ENCODE data around the gene MLX.

Gene MLX

GRCh38 chr17:42577140-42577531, 10.2 kb downstream of the MLX start:
- Histone ChIP-seq H3K27me3 (ENCODE audit: control insufficient read depth, low read length) (no peaks in the 10 kb centered on the region), H4K20me1 (ENCODE audit: control insufficient read depth, insufficient read depth, low read depth, low read length) (peaks cover 3% of the 10 kb centered on the region; the same call in 1 of the 2 replicates), H3K4me1 (ENCODE audit: control insufficient read depth, low read length) (peaks cover 35% of the 10 kb centered on the region), H3K4me3 (ENCODE audit: low read length) (peak overlapping the region; percentile 89), H3K27ac (ENCODE audit: low read depth, low read length) (peak overlapping the region; percentile 81), H3F3A (ENCODE audit: control insufficient read depth, insufficient read depth) (peaks cover 13% of the 10 kb centered on the region), H3K9me3 (ENCODE audit: control insufficient read depth, insufficient read depth, low read length) (no peaks in the 10 kb centered on the region), H3K4me2 (ENCODE audit: low read length) (peak overlapping the region; percentile 66), H3K79me2 (ENCODE audit: control insufficient read depth, low read length) (peaks cover 50% of the 10 kb centered on the region), H3K9me2 (replicated peaks; ENCODE audit: control insufficient read depth, low read length) (no peaks in the 10 kb centered on the region), H3K36me3 (ENCODE audit: control insufficient read depth, low read length) (peaks cover 74% of the 10 kb centered on the region)
- TF ChIP-seq EZH2phosphoT487 (IDR thresholded peaks at IDR 0.05; ENCODE audit: borderline replicate concordance, low read length): no peak
- TF ChIP-seq, protein P1, sequence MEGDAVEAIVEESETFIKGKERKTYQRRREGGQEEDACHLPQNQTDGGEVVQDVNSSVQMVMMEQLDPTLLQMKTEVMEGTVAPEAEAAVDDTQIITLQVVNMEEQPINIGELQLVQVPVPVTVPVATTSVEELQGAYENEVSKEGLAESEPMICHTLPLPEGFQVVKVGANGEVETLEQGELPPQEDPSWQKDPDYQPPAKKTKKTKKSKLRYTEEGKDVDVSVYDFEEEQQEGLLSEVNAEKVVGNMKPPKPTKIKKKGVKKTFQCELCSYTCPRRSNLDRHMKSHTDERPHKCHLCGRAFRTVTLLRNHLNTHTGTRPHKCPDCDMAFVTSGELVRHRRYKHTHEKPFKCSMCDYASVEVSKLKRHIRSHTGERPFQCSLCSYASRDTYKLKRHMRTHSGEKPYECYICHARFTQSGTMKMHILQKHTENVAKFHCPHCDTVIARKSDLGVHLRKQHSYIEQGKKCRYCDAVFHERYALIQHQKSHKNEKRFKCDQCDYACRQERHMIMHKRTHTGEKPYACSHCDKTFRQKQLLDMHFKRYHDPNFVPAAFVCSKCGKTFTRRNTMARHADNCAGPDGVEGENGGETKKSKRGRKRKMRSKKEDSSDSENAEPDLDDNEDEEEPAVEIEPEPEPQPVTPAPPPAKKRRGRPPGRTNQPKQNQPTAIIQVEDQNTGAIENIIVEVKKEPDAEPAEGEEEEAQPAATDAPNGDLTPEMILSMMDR (IDR thresholded peaks at IDR 0.05; ENCODE audit: low read depth, low read length, poor library complexity, severe bottlenecking): no peak

GRCh38 chr17:42577532-42578281, 10.8 kb downstream of the MLX start, which contains the start of gene PSMC3IP:
TSS of gene PSMC3IP (minus strand) at chr17:42577729. CDS start at chr17:42577686, 43 bp downstream.
- Histone ChIP-seq H3K9me2 (replicated peaks; ENCODE audit: control insufficient read depth, low read length) (no peaks in the 10 kb centered on the region), H3K27ac (ENCODE audit: low read depth, low read length) (peak within 1 kb of the TSS; percentile 81), H3K9me3 (ENCODE audit: control insufficient read depth, insufficient read depth, low read length) (no peaks in the 10 kb centered on the region), H3K79me2 (ENCODE audit: control insufficient read depth, low read length) (peaks cover 47% of the 10 kb centered on the region), H3K4me1 (ENCODE audit: control insufficient read depth, low read length) (peaks cover 35% of the 10 kb centered on the region), H4K20me1 (ENCODE audit: control insufficient read depth, insufficient read depth, low read depth, low read length) (peaks cover 3% of the 10 kb centered on the region; the same call in 1 of the 2 replicates), H3K27me3 (ENCODE audit: control insufficient read depth, low read length) (no peaks in the 10 kb centered on the region), H3K36me3 (ENCODE audit: control insufficient read depth, low read length) (peaks cover 76% of the 10 kb centered on the region), H3F3A (ENCODE audit: control insufficient read depth, insufficient read depth) (peaks cover 13% of the 10 kb centered on the region), H3K4me3 (ENCODE audit: low read length) (peak within 1 kb of the TSS; percentile 89), H3K4me2 (ENCODE audit: low read length) (peak within 1 kb of the TSS; percentile 66)
- TF ChIP-seq, protein P1 (IDR thresholded peaks at IDR 0.05; ENCODE audit: low read depth, low read length, poor library complexity, severe bottlenecking): peak; percentile 42
- TF ChIP-seq EZH2phosphoT487 (IDR thresholded peaks at IDR 0.05; ENCODE audit: borderline replicate concordance, low read length): no peak

DNA sequence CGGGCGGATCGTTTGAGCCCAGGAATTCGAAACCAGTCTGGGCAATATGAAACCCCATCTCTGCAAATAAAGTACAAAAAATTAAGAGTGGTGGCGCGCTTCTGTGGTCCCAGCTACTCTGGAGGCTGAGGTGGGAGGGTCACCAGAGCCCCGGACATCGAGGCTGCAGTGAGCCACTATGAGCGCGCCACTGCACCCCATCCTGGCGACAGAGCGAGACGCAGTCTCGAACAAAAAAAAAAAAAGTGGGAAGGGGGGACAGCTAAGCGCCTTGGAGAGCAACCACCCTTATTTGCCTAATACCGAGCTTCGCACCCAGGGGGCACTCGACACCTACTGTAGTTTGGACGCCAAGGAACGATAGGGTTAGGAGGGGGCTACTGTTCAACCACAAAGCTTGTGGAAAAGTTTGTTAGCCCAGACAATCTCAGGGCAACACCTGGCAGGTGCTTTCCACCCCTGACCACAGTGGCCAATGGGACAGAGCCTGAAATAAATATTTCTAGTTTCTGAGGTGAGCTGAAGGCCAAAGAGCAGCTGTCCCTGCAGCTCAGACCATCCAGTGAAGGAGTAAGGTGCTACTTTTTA, 11.5 kb downstream of the MLX start:
- Histone ChIP-seq H3K9me3 (ENCODE audit: control insufficient read depth, insufficient read depth, low read length) (no peaks in the 10 kb centered on the region), H3F3A (ENCODE audit: control insufficient read depth, insufficient read depth) (peaks cover 13% of the 10 kb centered on the region), H3K4me1 (ENCODE audit: control insufficient read depth, low read length) (peaks cover 35% of the 10 kb centered on the region), H4K20me1 (ENCODE audit: control insufficient read depth, insufficient read depth, low read depth, low read length) (peaks cover 3% of the 10 kb centered on the region; the same call in 1 of the 2 replicates), H3K9me2 (replicated peaks; ENCODE audit: control insufficient read depth, low read length) (no peaks in the 10 kb centered on the region), H3K27me3 (ENCODE audit: control insufficient read depth, low read length) (no peaks in the 10 kb centered on the region), H3K27ac (ENCODE audit: low read depth, low read length) (peak overlapping the region; percentile 81), H3K36me3 (ENCODE audit: control insufficient read depth, low read length) (peaks cover 76% of the 10 kb centered on the region), H3K4me2 (ENCODE audit: low read length) (peak overlapping the region; percentile 66), H3K79me2 (ENCODE audit: control insufficient read depth, low read length) (peaks cover 41% of the 10 kb centered on the region), H3K4me3 (ENCODE audit: low read length) (peak overlapping the region; percentile 89)
- TF ChIP-seq EZH2phosphoT487 (IDR thresholded peaks at IDR 0.05; ENCODE audit: borderline replicate concordance, low read length): no peak
- TF ChIP-seq, protein P1 (IDR thresholded peaks at IDR 0.05; ENCODE audit: low read depth, low read length, poor library complexity, severe bottlenecking): peak; percentile 85

Measured in DOHH2 (cell line).